HepG2 (cell line): ENCODE data around the gene MAN2C1. TPM values are rescaled to one million over a fixed set of nuclear protein-coding genes. Genes with fewer than 3 reads are reported as not detected.
A peak's percentile ranks its signal among the peaks of the same experiment; 100 is the strongest.

Experiments
- GATAD2A ChIP-seq: IDR thresholded peaks from 2 replicates; pipeline ENCODE4 v1.6.1; 2016
- GZF1 ChIP-seq: sonication (generic); formaldehyde crosslinking; IDR thresholded peaks from 2 replicates; pipeline ENCODE4 v1.5.1; 2020; ENCODE audit warnings: mild to moderate bottlenecking, missing genetic modification reagents
- HDAC6 ChIP-seq: fragments of 200-600 bp; sonication (generic); IDR thresholded peaks from 2 replicates; pipeline ENCODE4 v1.7.0; 2017; ENCODE audit warnings: mild to moderate bottlenecking, antibody characterized with exemption, low read length, low read depth
- HES4 ChIP-seq: sonication (generic); formaldehyde crosslinking; IDR thresholded peaks from 2 replicates; pipeline ENCODE4 v1.9.0; 2021; ENCODE audit warnings: mild to moderate bottlenecking, missing genetic modification reagents, borderline replicate concordance
- KLF9 ChIP-seq: IDR thresholded peaks from 2 replicates; pipeline ENCODE4 v1.6.1; 2016; ENCODE audit warnings: low read depth
- MXD4 ChIP-seq: IDR thresholded peaks from 2 replicates; pipeline ENCODE4 v1.6.1; 2016; ENCODE audit warnings: mild to moderate bottlenecking, missing biosample characterization, missing genetic modification reagents
- NFKB2 ChIP-seq: sonication (generic); formaldehyde crosslinking; IDR thresholded peaks from 2 replicates; pipeline ENCODE4 v1.4.0; 2020; ENCODE audit warnings: missing genetic modification reagents, borderline replicate concordance
- SMARCE1 ChIP-seq: fragments of 450-650 bp; IDR thresholded peaks from 2 replicates; pipeline ENCODE4 v1.6.1; 2017; ENCODE audit warnings: borderline replicate concordance
- SMC3 ChIP-seq: IDR thresholded peaks from 2 replicates; pipeline ENCODE4 v1.6.1; 2011; ENCODE audit warnings: low read length, improper control_type of control experiment
- SMYD3 ChIP-seq: sonication (generic); formaldehyde crosslinking; IDR thresholded peaks from 2 replicates; pipeline ENCODE4 v1.8.1; 2023; ENCODE audit warnings: mild to moderate bottlenecking, missing genetic modification reagents
- ZFY ChIP-seq: sonication (generic); formaldehyde crosslinking; IDR thresholded peaks from 2 replicates; pipeline ENCODE4 v1.4.0; 2020; ENCODE audit warnings: missing genetic modification reagents
- ZNF33A ChIP-seq: sonication (generic); formaldehyde crosslinking; IDR thresholded peaks from 2 replicates; pipeline ENCODE4 v1.5.1; 2020; ENCODE audit warnings: missing genetic modification reagents, mild to moderate bottlenecking, moderate library complexity, borderline replicate concordance
- ZNF782 ChIP-seq: sonication (generic); formaldehyde crosslinking; IDR thresholded peaks from 2 replicates; pipeline ENCODE4 v1.4.0; 2020; ENCODE audit warnings: missing genetic modification reagents, mild to moderate bottlenecking, borderline replicate concordance
- ZSCAN12 ChIP-seq: sonication (generic); formaldehyde crosslinking; IDR thresholded peaks from 2 replicates; pipeline ENCODE4 v1.9.0; 2021; ENCODE audit warnings: mild to moderate bottlenecking, missing genetic modification reagents
- polyA plus RNA-seq, 8 experiments: library from polyadenylated mRNA; depleted of rRNA in 3 of 8; stranded (reverse) in 7 of 8; unstranded in 1 of 8; fragments of >200 nt; fragmentation: Illumina TruSeq in 4 of 8; extraction: Trizol in 4 of 8; gene quantifications; 2 replicates each; pipeline versions ENCODE4 v1.2.1 to v1.2.3, GENCODE V29; 2011 to 2016; ENCODE audit warnings: low read depth in 4 of 8, missing spikeins in 1 of 8, mixed read lengths in 1 of 8; ENCODE audit not compliant: insufficient read depth in 1 of 8
- total RNA-seq, 5 experiments: library from RNA; depleted of rRNA; stranded (reverse); fragments of >200 nt; fragmentation: Illumina TruSeq; extraction: Trizol; gene quantifications; 2 replicates each; pipeline ENCODE4 v1.2.3, GENCODE V29; 2016; ENCODE audit warnings: low read depth in 1 of 5
- TF ChIP-seq, protein P1 (sequence below): sonication (generic); formaldehyde crosslinking; IDR thresholded peaks from 2 replicates; pipeline ENCODE4 v1.4.0; 2020; ENCODE audit warnings: missing genetic modification reagents
- TF ChIP-seq, protein P2 (sequence below): sonication (generic); formaldehyde crosslinking; IDR thresholded peaks from 2 replicates; pipeline ENCODE4 v1.8.0; 2022; ENCODE audit warnings: low read depth, missing genetic modification reagents
- TF ChIP-seq, protein P3 (sequence below): sonication (generic); formaldehyde crosslinking; IDR thresholded peaks from 2 replicates; pipeline ENCODE4 v1.4.0; 2020; ENCODE audit warnings: missing genetic modification reagents
- TF ChIP-seq, protein P4 (sequence below): sonication (generic); formaldehyde crosslinking; IDR thresholded peaks from 2 replicates; pipeline ENCODE4 v1.4.0; 2020; ENCODE audit warnings: missing genetic modification reagents, mild to moderate bottlenecking, borderline replicate concordance
- TF ChIP-seq, protein P5 (sequence below): IDR thresholded peaks from 2 replicates; pipeline ENCODE4 v1.6.1; 2012; ENCODE audit warnings: low read depth, low read length, improper control_type of control experiment

MAN2C1 gene
- total and polyA plus RNA-seq, 2 of the 13 experiments (the other 11 are each of a cell fraction or from before 2014, with no cell fraction given), result 62.6 to 71.0 TPM

DNA sequence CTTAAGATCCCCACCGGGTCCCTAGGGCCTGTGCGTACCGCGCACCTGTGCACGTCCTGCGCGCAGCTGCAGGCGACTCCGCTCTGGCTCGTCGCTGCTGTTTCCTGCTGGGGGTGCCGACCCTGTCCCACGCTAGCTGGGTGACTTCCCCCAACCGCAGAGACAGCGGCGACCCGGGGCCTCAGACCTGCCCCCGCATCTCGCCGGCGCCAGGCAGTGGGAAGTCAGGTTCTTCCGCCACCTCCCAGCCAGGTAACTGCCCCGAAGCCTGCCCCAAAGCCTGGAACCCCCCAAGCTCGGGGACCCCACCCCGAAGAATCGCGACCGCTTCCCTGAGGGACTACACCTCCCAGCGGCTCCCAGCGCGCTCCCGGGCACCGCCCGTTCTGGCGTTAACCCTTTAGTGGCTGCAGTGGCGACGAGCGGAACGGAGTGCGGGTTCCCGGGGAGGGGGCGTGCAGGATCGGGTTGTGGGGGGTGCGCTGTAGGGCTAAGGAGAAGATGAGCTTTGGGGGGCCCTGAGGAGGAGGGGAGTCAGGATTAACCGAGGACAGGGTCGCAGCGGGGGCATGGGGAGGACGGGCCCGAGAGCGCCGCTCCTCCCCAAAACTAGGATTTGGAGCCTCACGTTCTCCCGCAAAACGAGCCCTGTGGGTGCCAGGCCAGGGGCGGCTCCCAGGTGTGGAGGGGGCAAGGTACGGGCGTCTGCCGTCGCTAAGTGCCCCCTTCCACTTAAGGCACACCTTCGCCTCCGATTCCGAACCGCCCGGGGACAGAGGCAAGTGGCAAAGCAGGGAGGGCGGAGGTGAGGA is 21.0 kb downstream of the MAN2C1 start (continued):
- TF ChIP-seq, protein P1, sequence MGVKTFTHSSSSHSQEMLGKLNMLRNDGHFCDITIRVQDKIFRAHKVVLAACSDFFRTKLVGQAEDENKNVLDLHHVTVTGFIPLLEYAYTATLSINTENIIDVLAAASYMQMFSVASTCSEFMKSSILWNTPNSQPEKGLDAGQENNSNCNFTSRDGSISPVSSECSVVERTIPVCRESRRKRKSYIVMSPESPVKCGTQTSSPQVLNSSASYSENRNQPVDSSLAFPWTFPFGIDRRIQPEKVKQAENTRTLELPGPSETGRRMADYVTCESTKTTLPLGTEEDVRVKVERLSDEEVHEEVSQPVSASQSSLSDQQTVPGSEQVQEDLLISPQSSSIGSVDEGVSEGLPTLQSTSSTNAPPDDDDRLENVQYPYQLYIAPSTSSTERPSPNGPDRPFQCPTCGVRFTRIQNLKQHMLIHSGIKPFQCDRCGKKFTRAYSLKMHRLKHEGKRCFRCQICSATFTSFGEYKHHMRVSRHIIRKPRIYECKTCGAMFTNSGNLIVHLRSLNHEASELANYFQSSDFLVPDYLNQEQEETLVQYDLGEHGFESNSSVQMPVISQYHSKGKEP (CRISPR knock-in tag), result no peak
- TF ChIP-seq GATAD2A (0 out of 2 replicates have a peak, but pooled peaks have one; percentile 21), ZSCAN12 (0 out of 2 replicates have a peak, but pooled peaks have one; percentile 48), MXD4 (CRISPR knock-in tag) (peak; percentile 9; the same call in 1 of the 2 replicates), SMARCE1 (no peak), NFKB2 (CRISPR knock-in tag) (no peak; the same call in 1 of the 2 replicates), SMYD3 (CRISPR knock-in tag) (0 out of 2 replicates have a peak, but pooled peaks have one; percentile 35), KLF9 (CRISPR knock-in tag) (no peak), ZNF782 (CRISPR knock-in tag) (no peak), ZNF33A (CRISPR knock-in tag) (no peak), HDAC6 (no peak), ZFY (CRISPR knock-in tag) (peak; percentile 85), GZF1 (no peak), HES4 (CRISPR knock-in tag) (0 out of 2 replicates have a peak, but pooled peaks have one; percentile 30), SMC3 (no peak)
- TF ChIP-seq, protein P2, sequence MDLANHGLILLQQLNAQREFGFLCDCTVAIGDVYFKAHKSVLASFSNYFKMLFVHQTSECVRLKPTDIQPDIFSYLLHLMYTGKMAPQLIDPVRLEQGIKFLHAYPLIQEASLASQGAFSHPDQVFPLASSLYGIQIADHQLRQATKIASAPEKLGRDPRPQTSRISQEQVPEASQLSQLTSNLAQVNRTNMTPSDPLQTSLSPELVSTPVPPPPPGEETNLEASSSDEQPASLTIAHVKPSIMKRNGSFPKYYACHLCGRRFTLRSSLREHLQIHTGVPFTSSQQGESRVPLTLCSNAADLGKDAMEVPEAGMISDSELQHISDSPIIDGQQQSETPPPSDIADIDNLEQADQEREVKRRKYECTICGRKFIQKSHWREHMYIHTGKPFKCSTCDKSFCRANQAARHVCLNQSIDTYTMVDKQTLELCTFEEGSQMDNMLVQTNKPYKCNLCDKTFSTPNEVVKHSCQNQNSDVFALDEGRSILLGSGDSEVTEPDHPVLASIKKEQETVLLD (CRISPR knock-in tag), result no peak
- TF ChIP-seq, protein P3, sequence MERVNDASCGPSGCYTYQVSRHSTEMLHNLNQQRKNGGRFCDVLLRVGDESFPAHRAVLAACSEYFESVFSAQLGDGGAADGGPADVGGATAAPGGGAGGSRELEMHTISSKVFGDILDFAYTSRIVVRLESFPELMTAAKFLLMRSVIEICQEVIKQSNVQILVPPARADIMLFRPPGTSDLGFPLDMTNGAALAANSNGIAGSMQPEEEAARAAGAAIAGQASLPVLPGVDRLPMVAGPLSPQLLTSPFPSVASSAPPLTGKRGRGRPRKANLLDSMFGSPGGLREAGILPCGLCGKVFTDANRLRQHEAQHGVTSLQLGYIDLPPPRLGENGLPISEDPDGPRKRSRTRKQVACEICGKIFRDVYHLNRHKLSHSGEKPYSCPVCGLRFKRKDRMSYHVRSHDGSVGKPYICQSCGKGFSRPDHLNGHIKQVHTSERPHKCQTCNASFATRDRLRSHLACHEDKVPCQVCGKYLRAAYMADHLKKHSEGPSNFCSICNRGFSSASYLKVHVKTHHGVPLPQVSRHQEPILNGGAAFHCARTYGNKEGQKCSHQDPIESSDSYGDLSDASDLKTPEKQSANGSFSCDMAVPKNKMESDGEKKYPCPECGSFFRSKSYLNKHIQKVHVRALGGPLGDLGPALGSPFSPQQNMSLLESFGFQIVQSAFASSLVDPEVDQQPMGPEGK, result peak; percentile 95
- TF ChIP-seq, protein P4, sequence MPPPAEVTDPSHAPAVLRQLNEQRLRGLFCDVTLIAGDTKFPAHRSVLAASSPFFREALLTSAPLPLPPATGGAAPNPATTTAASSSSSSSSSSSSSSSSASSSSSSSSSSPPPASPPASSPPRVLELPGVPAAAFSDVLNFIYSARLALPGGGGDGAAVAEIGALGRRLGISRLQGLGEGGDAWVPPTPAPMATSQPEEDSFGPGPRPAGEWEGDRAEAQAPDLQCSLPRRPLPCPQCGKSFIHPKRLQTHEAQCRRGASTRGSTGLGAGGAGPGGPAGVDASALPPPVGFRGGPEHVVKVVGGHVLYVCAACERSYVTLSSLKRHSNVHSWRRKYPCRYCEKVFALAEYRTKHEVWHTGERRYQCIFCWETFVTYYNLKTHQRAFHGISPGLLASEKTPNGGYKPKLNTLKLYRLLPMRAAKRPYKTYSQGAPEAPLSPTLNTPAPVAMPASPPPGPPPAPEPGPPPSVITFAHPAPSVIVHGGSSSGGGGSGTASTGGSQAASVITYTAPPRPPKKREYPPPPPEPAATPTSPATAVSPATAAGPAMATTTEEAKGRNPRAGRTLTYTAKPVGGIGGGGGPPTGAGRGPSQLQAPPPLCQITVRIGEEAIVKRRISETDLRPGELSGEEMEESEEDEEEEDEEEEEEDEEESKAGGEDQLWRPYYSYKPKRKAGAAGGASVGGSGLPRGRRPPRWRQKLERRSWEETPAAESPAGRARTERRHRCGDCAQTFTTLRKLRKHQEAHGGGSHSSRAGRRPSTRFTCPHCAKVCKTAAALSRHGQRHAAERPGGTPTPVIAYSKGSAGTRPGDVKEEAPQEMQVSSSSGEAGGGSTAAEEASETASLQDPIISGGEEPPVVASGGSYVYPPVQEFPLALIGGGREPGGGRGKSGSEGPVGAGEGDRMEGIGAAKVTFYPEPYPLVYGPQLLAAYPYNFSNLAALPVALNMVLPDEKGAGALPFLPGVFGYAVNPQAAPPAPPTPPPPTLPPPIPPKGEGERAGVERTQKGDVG, result peak; percentile 68; the same call in 1 of the 2 replicates
- TF ChIP-seq, protein P5, sequence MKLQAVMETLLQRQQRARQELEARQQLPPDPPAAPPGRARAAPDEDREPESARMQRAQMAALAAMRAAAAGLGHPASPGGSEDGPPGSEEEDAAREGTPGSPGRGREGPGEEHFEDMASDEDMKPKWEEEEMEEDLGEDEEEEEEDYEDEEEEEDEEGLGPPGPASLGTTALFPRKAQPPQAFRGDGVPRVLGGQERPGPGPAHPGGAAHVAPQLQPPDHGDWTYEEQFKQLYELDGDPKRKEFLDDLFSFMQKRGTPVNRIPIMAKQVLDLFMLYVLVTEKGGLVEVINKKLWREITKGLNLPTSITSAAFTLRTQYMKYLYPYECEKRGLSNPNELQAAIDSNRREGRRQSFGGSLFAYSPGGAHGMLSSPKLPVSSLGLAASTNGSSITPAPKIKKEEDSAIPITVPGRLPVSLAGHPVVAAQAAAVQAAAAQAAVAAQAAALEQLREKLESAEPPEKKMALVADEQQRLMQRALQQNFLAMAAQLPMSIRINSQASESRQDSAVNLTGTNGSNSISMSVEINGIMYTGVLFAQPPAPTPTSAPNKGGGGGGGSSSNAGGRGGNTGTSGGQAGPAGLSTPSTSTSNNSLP, result no peak
